ENCODE measurements around the gene FBXW11. TPM values are rescaled to one million over a fixed set of nuclear protein-coding genes. Genes with fewer than 3 reads are reported as not detected.

FBXW11 gene
- total RNA-seq, 2 donors from 2014 or later: 76.3 to 81.7 TPM

- Histone ChIP-seq H3K27me3 (no peaks in the 10 kb centered on the region), H3K9me3 (no peaks in the 10 kb centered on the region), H3K4me1 (no peaks in the 10 kb centered on the region), H3K4me3 (no peak overlapping the region), H3K27ac (no peak overlapping the region), H3K36me3 (no peaks in the 10 kb centered on the region)
- peak in 1 of 2 donors; percentile 31 for TF ChIP-seq CTCF (IDR thresholded peaks at IDR 0.05)
- DNase-seq (ENCODE audit: low spot score): no peak
Observed at GRCh38 chr5:171850324-171850947, 156.0 kb downstream of the FBXW11 start.

GRCh38 chr5:171849585-171850323 is 156.7 kb downstream of the FBXW11 start:
- no peak for DNase-seq (ENCODE audit: low spot score)
- H3K36me3 ChIP-seq: no peaks in the 10 kb centered on the region
- H3K27ac ChIP-seq: peak overlapping the region in 1 of 2 donors; percentile 6
- no peak overlapping the region for H3K4me3 ChIP-seq
- no peaks in the 10 kb centered on the region for H3K4me1 ChIP-seq
- no peak for TF ChIP-seq CTCF (IDR thresholded peaks at IDR 0.05)
- no peaks in the 10 kb centered on the region for H3K27me3 ChIP-seq
- no peaks in the 10 kb centered on the region for H3K9me3 ChIP-seq

GRCh38 chr5:171848911-171849520 is 157.4 kb downstream of the FBXW11 start:
- Histone ChIP-seq H3K27ac (peak overlapping the region in 1 of 2 donors; percentile 6), H3K4me3 (no peak overlapping the region), H3K36me3 (no peaks in the 10 kb centered on the region), H3K9me3 (no peaks in the 10 kb centered on the region), H3K4me1 (no peaks in the 10 kb centered on the region), H3K27me3 (no peaks in the 10 kb centered on the region)
- no peak for DNase-seq (ENCODE audit: low spot score)
- no peak for TF ChIP-seq CTCF (IDR thresholded peaks at IDR 0.05)

GRCh38 chr5:171848486-171848885 is 158.0 kb downstream of the FBXW11 start:
- DNase-seq (ENCODE audit: low spot score): no peak
- Histone ChIP-seq H3K4me1 (no peaks in the 10 kb centered on the region), H3K4me3 (no peak overlapping the region), H3K27me3 (no peaks in the 10 kb centered on the region), H3K27ac (no peak overlapping the region), H3K9me3 (no peaks in the 10 kb centered on the region), H3K36me3 (no peaks in the 10 kb centered on the region)
- TF ChIP-seq CTCF (IDR thresholded peaks at IDR 0.05): no peak

GRCh38 chr5:171848006-171848405 is 158.4 kb downstream of the FBXW11 start:
- Histone ChIP-seq H3K4me1 (no peaks in the 10 kb centered on the region), H3K27ac (no peak overlapping the region), H3K27me3 (no peaks in the 10 kb centered on the region), H3K36me3 (no peaks in the 10 kb centered on the region), H3K4me3 (no peak overlapping the region), H3K9me3 (no peaks in the 10 kb centered on the region)
- TF ChIP-seq CTCF (IDR thresholded peaks at IDR 0.05): no peak
- no peak for DNase-seq (ENCODE audit: low spot score)

Measured in right atrium auricular region (tissue), 2 donors.